ENCODE results near the gene KIF1A.

DNA sequence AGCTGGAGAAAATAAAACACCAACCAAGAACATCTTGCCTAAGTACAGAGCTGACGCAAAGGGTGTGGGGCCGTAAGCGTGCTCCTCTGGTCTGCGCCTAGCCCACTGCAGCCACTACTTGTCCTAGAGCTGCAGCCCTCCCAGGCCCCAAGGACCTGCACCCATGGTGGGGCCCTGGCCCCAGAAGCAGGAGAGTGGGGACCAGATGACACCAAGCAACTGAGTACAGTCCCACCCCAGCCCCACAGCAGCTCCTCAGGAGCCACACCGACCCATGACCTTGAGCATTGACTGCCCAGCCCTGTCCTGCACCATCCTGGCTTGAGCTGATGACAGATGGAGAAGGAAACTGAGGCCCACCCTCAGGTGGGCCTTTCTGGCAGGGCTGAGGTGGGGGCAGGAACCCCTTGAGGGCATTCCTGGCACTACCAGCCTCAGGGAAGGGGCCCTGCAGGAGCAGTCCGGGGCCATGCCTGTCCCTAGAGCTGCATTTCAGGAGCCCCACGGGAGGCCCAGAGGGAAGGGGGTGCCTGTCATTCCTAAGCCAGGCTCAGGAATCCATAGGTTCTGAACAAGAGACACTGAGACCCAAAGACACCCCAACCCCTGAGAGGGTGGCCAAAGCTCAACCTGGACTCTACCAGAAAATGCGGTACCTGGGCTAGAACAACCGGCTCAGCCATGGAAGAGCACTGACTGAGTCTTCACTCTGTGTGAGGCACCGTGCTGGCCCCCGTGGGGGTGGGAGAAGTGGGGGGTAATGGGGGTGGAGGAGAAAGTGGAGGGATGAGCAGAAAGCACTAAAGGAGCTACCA is 4.9 kb downstream of the KIF1A start:
- TF ChIP-seq, protein P1, sequence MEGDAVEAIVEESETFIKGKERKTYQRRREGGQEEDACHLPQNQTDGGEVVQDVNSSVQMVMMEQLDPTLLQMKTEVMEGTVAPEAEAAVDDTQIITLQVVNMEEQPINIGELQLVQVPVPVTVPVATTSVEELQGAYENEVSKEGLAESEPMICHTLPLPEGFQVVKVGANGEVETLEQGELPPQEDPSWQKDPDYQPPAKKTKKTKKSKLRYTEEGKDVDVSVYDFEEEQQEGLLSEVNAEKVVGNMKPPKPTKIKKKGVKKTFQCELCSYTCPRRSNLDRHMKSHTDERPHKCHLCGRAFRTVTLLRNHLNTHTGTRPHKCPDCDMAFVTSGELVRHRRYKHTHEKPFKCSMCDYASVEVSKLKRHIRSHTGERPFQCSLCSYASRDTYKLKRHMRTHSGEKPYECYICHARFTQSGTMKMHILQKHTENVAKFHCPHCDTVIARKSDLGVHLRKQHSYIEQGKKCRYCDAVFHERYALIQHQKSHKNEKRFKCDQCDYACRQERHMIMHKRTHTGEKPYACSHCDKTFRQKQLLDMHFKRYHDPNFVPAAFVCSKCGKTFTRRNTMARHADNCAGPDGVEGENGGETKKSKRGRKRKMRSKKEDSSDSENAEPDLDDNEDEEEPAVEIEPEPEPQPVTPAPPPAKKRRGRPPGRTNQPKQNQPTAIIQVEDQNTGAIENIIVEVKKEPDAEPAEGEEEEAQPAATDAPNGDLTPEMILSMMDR (IDR thresholded peaks at IDR 0.05; ENCODE audit: poor library complexity, severe bottlenecking): no peak
- TF ChIP-seq POLR2AphosphoS5 (IDR thresholded peaks at IDR 0.05) (no peak), EP300 (conservative IDR thresholded peaks at IDR 0.05; ENCODE audit: poor library complexity, severe bottlenecking) (no peak), EZH2 (IDR thresholded peaks at IDR 0.05; ENCODE audit: borderline replicate concordance, insufficient read depth, low read length, poor library complexity, severe bottlenecking) (no peak), SMC3 (conservative IDR thresholded peaks at IDR 0.05; ENCODE audit: poor library complexity) (no peak)
